CD4-positive, alpha-beta T cell treated with Interleukin-1 beta for 1 hour (primary cell): ENCODE data around the gene TMEM183A.
"Not testable (repeated sequence)": the region's sequence is repeated elsewhere in the genome, so short reads cannot be mapped to it uniquely, and the experiment has no call there.

ENCODE experiments used
- DNase-seq, 2 donors: peaks; one replicate each; pipeline ENCODE4 v3.0.0-alpha.2; 2020 to 2022

The TMEM183A gene, protein sequence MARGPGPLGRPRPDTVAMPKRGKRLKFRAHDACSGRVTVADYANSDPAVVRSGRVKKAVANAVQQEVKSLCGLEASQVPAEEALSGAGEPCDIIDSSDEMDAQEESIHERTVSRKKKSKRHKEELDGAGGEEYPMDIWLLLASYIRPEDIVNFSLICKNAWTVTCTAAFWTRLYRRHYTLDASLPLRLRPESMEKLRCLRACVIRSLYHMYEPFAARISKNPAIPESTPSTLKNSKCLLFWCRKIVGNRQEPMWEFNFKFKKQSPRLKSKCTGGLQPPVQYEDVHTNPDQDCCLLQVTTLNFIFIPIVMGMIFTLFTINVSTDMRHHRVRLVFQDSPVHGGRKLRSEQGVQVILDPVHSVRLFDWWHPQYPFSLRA

DNA sequence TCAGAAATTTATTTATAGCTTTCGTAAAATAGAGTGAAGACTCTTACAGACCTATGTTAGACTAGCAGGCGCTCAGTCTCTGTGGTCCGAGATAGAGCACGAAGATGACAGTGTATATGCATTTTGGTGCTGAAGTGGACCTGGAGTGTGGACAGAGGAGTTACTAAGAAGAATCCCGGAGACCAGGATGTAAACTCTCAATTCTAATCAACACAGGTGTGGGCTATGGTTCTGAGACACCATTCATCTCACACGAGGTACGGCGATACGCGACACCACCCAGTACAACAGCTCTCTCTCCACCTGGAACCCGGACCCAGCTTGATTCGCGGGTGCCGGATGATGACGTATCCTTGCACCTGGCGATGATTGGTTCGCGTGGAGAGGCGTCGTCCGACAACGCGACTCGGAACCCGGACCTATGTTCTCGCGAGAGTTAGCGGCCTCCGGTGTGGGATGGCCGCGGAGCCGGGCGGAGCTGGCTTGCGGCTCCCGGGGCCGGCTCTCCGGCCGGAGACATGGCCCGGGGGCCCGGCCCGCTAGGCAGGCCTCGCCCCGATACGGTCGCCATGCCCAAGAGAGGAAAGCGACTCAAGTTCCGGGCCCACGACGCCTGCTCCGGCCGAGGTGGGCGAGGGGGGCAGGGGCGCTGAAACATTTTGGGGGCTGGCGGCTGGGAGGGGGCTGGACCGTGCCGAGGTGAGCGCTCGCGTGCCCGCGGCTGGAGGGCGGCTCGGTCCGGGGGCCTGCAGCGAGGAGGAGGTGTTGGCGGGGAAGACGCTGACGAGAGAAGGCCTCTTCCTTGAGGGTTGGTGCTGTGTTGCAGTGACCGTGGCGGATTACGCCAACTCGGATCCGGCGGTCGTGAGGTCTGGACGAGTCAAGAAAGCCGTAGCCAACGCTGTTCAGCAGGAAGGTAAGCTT lies at the start of gene TMEM183A:
TMEM183A (plus strand) TSS at position 427 of the 924 bp plus-strand sequence; CDS start at position 519, 92 bp downstream.
- DNase-seq = peak; percentile 96 to 97

DNA sequence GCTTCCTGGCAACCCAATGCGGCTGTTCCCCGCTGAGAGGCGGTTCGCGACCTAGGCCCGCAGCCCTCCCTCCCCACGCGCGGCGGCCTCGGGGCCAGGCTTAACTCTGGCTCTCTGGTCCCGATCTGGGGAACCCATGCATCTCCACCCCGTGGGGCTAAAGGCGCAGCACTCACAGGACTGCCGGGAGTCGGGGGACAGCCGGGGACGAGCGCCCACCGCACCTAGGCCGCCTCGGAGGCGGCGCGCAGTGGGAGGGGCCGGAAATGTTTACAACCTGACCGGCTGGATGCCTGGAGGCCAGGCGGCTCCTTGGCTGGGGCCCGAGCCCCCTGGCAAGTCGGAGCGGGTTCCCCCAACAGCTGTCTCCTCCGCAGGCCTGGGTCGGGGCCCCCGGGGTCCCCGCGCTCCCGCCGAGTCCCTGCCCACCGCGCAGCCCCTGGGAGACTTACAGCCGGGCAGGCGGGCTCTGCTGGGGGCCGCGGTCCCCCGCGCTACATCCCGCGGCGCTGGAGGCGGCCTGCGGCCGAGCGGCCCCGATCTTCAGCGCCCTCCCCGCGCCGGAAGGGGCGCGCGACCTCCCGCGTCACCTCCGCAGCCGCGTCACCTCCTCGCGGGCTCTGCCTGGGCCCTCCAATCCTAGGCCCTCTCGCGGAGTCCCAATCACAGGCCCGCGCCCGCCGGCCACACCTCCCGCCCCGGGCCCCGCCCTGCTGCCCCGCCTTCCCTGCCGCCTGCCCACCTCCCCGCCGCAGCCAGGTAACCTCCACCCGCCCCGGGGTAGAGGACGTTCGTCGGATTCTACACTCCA lies 49.2 kb upstream of the TMEM183A start, which contains the start of gene ADIPOR1:
ADIPOR1 (minus strand) TSS at position 580 of the 811 bp plus-strand sequence. CDS start 7,242 bp downstream, outside the sequence.
- peak; percentile 93 to 95 for DNase-seq

DNA sequence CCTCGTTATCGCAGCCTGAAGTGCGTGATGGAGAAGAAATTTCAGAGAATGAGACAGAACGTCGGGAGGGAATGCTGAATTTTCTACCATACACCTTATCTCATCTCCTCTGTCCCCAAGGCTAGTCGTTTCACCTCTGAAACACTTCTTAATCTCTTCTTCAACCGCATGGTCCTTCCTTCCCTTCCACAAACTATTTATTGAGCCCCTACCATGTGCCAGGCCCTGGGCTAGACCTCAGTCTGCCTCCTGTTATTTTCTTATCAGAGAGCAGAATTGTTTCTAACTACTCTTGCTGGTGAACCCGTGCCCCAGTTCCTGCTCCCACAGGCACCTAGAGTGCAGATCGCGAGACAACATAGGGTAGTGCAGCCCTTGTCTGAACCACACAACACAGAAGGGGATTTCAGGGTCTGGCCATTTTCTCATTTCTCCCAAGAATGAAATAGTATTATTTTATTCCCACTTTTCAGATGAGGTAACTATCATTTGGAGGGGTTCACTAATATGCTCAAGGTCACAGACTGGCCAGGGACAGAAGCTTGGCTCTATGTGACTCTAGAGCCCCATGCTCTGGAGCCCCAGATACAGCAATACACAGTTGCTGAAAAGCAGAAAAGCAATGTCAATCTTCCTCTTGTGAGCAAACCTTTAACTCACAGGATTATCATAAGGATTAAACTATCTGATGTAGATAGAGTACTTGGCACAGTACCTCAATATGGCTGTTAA lies 48.5 kb upstream of the TMEM183A start:
- peak in 1 of 2 donors; percentile 27 for DNase-seq

DNA sequence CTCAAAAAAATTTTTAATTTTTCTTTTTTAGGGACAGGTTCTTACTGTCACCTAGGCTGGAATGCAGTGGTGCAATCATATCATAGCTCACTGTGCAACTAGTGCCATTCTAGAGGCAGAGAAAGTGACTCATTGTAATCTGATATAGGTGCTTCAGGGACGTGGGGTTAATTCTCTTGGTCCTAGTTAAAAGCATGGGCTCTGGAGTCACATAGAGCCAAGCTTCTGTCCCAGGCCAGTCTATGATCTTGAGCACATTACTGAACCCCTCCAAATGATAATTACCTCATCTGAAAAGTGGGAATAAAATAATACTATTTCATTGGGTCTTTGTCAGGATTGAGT lies 47.9 kb upstream of the TMEM183A start:
- DNase-seq = no peak

DNA sequence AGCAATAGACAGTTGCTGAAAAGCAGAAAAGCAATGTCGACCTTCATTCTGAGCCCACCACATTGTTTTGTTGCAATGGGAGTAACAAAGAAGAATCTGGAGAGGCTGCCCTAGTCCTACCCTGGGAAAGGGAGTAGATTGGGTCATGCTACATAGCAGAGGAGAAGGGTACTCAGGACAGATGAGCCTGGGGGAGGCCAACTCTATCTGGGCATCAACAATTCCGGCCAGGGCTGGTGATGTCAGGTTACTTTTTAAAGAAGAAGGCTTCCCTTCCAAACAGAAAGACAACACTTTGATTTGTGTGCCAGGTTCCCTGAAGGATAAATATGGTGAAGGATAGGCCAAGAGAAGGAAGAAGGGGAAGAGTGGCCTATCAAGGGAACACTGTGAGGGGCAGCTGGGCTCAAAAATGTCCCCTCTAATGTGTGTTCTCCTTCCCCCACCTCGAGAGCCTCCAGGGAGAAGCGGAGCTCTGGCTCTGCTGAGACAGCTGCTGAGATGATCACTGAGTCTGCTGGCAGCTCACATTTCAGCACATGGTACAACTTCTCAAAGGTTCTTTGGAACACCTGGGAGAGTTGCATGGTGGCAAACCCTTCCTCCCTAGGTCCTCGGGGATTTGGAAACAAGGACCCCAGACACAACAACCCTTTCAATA lies 45.8 kb upstream of the TMEM183A start:
- no peak for DNase-seq

DNA sequence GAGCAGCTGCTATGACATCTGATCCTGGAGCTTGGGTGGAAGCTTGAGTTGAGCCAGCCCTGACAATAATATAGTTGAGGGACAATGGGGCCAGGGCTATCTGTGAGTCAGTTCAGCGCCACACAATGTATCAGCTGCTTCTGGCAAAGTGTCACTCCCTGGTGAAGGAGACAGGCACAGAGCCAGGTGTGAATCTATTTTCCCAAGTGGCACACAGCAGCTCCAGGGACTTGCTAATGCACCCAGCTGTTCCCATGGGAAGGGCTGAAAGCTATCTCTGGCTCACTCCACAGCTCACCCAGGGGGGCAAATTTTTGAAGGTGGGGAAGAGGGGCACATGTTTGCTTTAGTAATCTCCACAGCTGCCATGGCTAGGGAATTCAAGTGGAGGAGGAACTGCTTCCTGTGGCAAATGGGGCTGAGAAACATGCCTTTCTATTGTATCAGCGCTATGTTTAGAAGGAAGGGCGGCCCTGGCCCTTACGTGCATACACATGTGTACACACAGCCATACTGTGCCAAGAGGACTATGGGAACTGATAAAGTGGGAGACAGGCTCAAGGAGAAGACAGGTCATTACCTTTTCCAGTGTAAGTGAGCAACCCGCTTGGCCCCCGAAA lies 42.3 kb upstream of the TMEM183A start:
- no peak for DNase-seq

DNA sequence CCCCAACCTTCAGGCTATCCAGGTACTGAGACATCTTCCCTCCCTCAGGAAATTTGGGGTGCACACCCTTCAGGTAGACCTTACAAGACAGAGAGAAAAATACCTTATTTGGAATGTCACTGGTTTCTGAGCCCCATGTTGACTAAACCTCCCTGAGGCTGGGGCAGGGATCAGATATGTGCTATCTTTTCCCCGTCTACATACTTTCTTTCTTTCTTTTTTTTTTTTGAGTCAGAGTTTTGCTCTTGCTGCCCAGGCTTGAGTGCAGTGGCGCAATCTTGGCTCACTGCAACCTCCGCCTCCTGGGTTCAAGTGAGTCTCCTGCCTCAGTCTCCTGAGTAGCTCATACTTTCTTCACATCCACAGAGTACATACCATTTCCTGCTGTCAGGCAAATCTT lies 41.8 kb upstream of the TMEM183A start:
- no peak for DNase-seq

DNA sequence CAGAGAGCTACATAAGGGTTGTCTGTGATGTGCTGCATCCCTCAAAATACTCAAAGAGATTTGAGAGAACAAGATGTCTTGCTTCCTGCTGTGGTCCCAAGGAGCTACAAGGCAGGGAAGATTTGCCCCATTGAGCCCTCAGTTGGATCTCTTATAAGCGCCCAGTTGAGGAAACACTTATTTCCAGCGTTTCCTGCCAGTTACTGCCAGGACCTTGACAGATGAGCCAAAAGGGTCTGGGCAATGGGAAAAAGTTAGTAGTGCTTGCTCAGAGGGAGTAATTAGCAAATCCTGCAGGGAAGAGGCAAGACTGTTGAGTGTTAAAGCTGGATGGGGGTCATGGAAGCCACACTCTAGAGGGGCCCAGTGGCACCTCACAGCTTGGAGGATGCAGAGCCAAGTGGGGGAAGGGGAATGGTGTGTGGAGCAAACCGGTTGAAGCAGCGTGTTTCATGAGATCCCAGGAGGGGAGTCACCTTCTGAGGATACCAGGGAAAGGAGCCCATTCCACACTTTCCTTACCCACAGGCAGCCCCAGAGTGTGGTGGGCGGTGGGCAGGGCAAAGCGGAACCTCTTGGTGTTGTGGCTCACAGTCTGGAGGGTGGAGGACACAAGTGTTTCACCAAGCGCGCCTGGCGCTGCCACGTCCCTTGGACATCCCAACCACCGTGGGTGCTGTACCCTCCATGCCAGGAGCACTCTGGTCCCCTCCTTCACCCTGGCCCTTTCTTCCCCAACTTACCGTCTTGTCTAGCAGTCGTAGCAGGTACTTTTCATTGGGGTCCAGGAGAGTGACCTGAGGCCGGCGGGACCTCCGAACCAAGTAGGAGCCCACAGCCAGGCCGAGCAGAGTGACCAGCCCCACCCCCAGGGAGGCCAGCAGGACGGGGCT lies 40.9 kb upstream of the TMEM183A start:
- DNase-seq = no peak

DNA sequence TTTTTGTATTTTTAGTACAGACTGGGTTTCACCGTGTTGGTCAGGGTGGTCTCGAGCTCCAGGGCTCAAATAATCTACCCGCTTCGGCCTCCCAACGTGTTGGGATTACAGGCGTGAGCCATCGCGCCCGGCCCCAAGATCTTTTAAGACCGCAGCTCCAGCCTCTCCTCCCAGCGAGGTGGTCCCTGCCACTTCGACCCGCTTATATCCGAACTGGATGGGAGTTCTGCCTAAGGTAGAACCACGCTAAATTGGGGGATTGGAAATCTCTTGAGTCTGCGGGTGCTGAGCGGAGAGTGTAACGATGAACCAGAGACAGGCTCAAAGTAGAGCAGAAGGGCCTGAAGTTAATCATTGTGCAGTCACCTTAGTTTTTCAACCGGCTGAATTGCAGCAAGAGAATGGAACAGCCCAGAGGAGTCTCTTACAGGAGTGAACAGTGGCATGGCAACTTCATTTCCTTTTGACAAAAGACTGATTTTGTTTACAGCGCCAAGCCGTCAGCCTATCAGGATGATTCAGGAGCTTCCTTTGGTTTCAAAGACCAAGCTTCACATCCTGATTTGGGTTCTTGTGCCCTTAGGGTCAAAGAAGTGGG lies 39.4 kb upstream of the TMEM183A start:
- DNase-seq = peak; percentile 14 to 44

DNA sequence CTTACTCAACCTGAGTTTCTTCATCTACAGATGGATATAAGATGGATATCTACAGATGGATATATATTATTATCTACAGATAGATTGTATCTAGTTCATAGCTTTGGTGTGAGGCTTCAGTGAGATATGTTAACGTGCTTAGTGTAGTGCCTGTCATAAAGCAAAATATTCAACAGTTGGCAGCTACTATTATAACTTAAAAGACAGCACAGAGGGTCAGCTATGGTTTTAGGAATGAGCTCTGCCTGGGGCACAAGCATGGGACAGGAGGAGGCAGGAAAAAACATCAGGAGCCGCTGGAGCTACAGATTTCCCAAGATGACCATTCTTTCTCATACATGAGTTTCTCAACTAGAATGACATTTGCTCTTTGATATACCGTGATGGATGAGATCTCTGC lies 38.8 kb upstream of the TMEM183A start:
- no peak for DNase-seq

DNA sequence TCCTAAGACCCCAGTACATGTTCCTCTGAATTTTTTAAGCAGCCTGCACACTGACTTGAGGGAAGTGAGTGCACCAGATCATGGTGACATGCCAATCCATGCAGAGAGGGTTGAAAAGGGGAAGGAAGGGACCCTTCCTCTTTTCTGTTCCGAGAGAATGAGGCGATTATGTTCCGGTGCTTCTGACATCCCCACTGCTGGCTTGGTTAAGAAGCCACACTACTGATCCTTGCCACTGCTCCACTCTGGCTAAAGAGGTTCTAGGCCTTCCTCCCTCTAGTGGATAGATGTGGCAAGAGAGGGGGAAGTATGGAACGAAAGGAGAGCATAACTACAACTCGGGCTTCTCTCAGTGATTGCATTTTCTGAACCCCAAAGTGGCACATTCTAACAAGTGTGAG lies 38.3 kb upstream of the TMEM183A start:
- DNase-seq = peak; percentile 57 to 77

DNA sequence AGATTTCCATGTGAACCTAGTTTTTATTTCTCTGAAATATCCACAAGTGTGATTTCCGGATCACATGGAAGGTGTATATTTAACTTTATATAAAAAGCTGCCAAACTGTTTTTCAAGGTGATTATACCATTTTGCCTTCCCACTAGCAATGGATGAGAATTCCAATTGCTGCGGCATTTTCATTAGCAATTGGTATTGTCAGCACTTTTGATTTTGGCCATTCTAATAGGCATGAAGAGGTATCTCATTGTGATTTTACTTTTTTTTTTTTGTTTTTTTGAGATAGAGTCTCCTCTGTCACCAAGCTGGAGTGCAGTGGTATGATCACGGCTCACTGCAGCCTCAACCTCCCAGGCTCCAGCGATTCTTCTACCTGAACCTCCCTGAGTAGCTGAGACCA lies 35.1 kb upstream of the TMEM183A start:
- DNase-seq = no peak

DNA sequence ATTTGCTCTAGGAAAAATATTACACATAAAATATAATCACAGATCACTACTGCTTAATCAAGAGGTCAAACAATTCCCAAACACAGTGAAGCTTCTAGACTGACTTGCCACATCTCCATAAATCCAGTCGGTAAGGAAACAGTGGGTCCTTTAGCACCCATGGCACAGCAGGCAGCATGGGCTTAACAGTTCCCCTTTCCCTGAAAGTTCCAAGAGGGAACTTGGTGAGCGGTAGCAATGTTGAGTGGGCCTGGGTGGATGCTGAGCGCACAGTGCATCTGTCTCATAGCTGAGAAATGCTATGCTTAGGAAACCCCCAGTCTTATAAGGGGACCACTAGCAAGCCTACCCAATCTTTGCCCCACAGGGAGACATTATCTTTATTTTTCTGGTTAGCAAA lies 32.3 kb upstream of the TMEM183A start:
- no peak for DNase-seq

DNA sequence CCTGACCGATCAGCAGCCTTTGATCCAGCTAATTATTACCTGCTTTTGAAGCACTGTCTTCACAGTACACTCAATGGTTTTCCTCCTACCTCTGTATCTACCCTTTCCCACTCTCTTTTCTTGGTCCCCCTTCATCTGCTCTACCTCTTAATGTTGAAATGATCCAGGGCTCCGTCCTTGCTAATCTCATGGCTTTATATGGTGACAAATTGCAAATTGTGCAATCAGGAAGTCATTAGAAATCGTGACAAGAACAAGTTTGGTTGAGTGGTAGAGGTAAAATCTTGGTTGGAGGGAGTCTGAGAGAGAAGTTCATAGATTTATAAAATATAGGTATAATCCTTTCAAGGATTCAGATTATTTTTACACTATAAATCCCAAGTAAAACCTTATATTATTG lies 30.5 kb upstream of the TMEM183A start:
- DNase-seq = no peak

DNA sequence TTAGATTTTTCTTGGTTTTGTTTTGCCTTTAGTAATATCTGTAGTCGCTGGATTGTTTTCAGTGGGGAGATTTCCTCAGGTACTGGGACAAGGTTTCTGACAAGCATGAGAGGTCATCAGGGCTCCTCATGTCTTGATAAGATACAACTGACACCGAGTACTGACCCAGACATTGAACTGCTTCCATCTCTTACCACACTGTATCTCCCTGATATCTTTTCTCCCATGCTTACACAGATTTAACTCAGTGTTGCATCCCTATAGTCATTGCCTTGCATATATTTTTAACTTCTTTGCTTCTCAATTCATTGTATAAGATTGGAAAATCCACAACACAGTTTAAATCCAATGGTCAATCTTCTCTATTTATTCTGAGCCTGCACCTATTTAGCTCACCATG lies 27.7 kb upstream of the TMEM183A start:
- no peak for DNase-seq

DNA sequence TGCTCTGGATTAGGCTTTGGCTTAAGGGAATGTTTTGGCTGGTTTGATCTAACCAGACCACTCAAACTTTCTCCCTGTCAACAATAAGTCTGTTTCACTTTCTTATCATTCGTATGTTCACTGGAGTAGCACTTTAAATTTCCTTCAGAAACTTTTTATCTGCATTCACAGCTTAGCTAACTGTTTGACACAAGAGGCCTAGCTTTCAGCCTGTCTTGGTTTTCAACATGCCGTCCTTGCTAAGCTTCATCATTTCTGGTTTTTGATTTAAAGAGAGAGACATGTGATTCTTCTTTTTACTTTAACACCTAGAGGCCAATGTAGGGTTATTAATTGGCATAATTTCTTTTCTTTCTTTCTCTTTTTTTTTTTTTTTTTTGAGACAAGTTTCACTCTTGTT lies 25.2 kb upstream of the TMEM183A start:
- no peak for DNase-seq

DNA sequence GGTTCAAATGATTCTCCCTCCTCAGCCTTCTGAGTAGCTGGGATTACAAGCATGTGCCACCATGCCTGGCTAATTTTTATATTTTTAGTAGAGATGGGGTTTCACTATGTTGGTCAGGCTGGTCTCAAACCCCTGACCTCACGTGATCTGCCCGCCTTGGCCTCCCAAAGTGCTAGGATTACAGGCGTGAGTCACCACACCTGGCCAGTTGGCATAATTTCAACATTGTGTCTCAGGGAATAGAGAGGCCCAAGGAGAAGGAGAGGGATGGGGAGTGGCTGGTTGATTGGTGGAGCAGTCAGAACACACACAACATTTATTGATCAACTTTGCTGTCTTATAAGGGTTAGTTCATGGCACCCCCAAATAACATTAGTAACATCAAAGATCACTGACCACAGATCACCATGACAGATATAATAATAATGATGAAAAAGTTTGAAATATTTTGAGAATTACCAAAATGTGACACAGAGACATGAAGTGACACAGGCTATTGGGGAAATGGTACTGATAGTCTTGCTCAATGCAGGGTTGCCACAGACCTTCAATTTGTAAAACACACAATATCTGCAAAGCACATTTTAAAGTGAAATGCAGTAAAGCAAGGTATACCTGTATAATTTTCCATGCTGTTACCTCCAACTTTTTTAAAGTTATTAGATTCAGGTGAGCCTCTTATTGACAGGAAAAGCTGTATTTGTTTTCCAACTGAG lies 24.3 kb upstream of the TMEM183A start:
- DNase-seq = no peak

DNA sequence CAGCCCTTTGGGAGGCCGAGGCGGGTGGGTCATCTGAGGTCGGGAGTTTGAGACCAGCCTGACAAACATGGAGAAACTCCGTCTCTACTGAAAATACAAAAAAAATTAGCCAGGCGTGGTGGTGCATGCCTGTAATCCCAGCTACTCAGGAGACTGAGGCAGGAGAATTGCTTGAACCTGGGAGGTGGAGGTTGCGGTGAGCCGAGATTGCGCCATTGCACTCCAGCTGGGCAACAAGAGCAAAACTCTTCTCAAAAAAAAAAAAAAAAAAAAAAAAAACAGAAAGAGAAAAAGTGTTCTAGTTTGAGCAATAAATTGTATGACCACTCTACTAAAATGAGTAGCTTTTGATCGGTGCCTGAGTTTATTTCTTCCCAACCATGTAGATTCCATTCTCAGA lies 21.1 kb upstream of the TMEM183A start:
- DNase-seq = not testable (repeated sequence)

DNA sequence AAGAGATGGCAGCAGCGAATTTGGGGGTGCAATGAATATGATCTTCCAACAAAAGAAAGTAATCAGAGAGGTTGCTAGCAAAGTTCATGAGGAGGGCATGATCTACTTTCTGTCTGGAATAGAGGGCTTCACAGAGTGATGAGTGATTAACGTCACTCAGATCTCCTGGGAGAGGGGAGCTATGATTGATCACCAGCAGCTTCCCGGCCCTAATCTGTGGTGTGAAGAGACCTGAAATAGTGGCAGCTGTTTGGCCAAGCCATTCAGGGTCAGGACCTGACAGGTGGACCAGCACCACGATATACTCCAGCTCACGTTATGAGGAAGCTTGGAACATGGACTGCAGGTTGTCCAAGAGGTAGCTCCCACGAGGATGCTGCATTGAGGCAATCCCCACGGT lies 19.9 kb upstream of the TMEM183A start:
- DNase-seq = no peak
